Hepatocyte (in vitro differentiated cells): ENCODE data around the gene DMD.

Source experiments
- EZH2 ChIP-seq: fragments of 200-600 bp; sonication (generic); IDR thresholded peaks from 2 replicates; pipeline ENCODE4 v1.6.1; 2016; ENCODE audit warnings: antibody characterized with exemption, mild to moderate bottlenecking, borderline replicate concordance
- TF ChIP-seq, protein P1 (sequence below): fragments of 200-600 bp; sonication (generic); IDR thresholded peaks from 2 replicates; pipeline ENCODE4 v1.5.1; 2016; ENCODE audit warnings: antibody characterized with exemption, mild to moderate bottlenecking; ENCODE audit not compliant: poor library complexity

DNA sequence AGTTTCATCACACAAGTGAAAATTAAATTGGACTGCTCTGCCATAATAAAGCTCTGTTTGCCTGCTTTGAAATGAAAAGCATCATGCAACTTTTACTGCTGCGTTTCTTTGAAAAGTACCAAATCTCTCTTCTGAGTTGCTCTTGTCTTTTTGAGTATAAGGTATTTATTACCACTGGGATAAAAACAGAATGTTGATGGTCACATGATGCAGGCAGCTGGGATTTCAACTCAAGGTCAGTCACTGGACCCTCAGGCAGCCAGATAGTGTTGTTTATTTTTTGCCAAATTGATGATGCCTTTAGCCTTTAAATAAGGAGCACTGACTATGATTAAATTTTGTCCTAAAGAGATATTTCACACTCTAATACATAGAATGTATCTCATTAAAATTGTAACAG lies 32.7 kb downstream of the DMD start:
- no peak for TF ChIP-seq EZH2
- TF ChIP-seq, protein P1, sequence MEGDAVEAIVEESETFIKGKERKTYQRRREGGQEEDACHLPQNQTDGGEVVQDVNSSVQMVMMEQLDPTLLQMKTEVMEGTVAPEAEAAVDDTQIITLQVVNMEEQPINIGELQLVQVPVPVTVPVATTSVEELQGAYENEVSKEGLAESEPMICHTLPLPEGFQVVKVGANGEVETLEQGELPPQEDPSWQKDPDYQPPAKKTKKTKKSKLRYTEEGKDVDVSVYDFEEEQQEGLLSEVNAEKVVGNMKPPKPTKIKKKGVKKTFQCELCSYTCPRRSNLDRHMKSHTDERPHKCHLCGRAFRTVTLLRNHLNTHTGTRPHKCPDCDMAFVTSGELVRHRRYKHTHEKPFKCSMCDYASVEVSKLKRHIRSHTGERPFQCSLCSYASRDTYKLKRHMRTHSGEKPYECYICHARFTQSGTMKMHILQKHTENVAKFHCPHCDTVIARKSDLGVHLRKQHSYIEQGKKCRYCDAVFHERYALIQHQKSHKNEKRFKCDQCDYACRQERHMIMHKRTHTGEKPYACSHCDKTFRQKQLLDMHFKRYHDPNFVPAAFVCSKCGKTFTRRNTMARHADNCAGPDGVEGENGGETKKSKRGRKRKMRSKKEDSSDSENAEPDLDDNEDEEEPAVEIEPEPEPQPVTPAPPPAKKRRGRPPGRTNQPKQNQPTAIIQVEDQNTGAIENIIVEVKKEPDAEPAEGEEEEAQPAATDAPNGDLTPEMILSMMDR, result no peak
